Measurements from ENCODE around the gene HPCAL1.

Gene HPCAL1

GRCh38 chr2:10264506-10265328, 38.0 kb upstream of the HPCAL1 start:
- no peak for DNase-seq (ENCODE audit: low read depth)
- H3K4me3 ChIP-seq (ENCODE audit: low read depth, low read length) = no peak overlapping the region
- in situ Hi-C loops (cut with HindIII; ENCODE audit: low sequenced_read_pairs) = no loop called here
- TF ChIP-seq, protein P1, sequence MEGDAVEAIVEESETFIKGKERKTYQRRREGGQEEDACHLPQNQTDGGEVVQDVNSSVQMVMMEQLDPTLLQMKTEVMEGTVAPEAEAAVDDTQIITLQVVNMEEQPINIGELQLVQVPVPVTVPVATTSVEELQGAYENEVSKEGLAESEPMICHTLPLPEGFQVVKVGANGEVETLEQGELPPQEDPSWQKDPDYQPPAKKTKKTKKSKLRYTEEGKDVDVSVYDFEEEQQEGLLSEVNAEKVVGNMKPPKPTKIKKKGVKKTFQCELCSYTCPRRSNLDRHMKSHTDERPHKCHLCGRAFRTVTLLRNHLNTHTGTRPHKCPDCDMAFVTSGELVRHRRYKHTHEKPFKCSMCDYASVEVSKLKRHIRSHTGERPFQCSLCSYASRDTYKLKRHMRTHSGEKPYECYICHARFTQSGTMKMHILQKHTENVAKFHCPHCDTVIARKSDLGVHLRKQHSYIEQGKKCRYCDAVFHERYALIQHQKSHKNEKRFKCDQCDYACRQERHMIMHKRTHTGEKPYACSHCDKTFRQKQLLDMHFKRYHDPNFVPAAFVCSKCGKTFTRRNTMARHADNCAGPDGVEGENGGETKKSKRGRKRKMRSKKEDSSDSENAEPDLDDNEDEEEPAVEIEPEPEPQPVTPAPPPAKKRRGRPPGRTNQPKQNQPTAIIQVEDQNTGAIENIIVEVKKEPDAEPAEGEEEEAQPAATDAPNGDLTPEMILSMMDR (IDR thresholded peaks at IDR 0.05; ENCODE audit: low read depth, low read length, missing control alignments) = no peak

DNA sequence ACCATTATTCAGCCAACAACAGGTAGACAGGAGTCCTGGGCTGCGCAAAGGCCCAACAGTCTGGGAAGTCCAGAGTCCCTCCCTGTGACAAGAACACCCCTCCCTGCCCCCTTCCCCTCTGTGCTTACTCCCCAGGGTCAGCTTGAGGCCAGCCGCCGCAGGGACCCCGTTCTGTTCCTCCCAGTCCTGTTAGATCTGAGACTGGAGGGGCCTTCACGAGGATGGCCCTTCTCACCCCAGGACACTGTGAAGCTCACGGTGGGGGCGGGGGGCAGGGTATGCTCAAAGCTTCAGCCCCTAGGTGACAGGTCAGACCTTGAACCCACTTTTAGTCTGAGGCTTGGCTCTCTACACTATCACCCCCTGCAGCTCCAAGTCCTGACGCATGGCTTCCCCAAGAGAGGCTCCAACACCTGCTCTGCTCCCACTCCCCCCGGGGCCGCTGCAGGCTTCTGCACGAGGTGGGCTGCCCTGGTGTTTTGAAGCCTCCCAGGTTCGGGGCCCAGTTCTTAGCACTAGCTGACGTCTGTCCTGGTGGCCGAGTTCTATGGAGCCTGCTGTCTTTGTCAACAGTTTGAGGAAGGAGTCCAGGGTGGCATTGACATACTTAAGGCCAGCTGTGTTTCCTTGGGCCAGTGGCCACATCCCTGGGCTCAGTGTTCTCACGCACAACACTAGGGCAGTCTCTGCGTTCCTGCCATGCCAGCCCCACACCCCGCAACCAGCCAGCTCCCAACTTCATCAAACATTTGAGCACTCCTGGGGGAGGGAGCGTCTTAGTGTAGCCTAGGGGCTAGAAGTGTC, 37.2 kb upstream of the HPCAL1 start:
- TF ChIP-seq, protein P1 (IDR thresholded peaks at IDR 0.05; ENCODE audit: low read depth, low read length, missing control alignments) = no peak
- in situ Hi-C loops (cut with HindIII; ENCODE audit: low sequenced_read_pairs) = no loop called here
- DNase-seq (ENCODE audit: low read depth) = no peak
- H3K4me3 ChIP-seq (ENCODE audit: low read depth, low read length) = no peak overlapping the region

GRCh38 chr2:10266133-10266620, 36.5 kb upstream of the HPCAL1 start:
- in situ Hi-C loops (cut with HindIII; ENCODE audit: low sequenced_read_pairs) = no loop called here
- DNase-seq (ENCODE audit: low read depth) = no peak
- no peak overlapping the region for H3K4me3 ChIP-seq (ENCODE audit: low read depth, low read length)
- TF ChIP-seq, protein P1 (IDR thresholded peaks at IDR 0.05; ENCODE audit: low read depth, low read length, missing control alignments) = no peak

DNA sequence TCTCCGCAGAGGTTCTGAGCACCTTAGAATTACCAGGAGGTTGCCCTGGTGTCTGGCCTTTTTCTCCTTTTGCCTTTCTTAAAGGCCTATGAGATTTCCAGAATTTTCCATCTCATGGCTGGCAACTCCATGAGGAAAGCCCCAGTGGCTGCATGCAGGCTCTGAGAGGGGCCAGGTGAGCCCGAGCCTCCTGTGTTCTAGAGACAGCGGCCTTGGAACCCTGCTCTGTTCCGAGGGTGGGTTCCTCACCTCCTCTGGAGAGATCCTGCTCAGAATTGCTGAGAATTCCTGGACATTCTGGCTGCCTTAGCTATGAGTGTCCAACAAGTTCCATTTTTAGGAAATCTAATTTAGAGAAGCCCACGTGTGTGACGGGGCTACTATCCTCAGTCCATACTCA, 35.7 kb upstream of the HPCAL1 start:
- in situ Hi-C loops (cut with HindIII; ENCODE audit: low sequenced_read_pairs) = no loop called here
- TF ChIP-seq, protein P1 (IDR thresholded peaks at IDR 0.05; ENCODE audit: low read depth, low read length, missing control alignments) = no peak
- H3K4me3 ChIP-seq (ENCODE audit: low read depth, low read length) = no peak overlapping the region
- DNase-seq (ENCODE audit: low read depth) = no peak

DNA sequence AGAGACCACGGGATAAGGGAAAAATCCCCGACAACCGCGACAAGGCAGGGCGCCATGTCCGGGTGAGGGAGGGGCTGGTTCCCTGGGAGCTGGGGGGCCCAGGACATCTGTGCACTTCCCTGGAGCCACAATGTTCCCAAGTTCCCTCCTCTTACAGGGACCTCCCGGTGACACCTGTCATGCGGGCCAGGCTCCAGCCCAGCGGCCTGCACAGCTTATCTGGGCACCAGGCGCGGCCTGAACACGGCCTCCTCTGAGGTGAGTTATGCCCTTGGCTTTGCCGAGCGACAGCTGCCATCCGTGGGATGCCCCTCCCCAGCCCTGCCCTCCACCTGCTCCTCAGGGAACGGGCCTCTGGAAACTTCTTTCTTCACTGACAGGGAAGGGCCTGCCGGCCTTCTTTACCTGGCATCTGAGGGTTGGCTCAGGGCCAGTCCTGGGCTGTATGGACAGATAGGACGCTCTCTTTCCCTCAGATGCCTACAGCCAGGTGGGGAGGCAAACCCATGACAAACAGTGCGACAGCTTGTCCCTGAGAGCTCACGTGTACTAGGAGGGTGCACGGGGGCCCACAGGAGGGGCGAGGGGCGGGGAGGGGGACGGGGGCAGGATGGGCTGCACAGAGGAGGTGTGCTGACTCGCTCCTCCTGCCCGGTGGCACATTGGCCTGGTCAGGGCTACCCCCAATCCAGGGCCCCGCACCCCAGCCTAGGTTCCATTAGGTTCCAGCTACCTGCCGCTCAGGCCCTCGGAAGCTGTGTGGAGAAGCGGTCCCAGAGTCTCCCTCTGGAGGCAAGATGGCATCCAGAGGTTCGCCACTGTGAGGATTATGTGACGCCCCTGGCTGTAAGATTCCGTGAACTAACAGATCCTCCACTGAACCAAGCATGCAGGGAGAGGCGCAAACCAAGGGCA, 34.9 kb upstream of the HPCAL1 start:
- in situ Hi-C loops (cut with HindIII; ENCODE audit: low sequenced_read_pairs) = no loop called here
- DNase-seq (ENCODE audit: low read depth) = no peak
- TF ChIP-seq, protein P1 (IDR thresholded peaks at IDR 0.05; ENCODE audit: low read depth, low read length, missing control alignments) = no peak
- H3K4me3 ChIP-seq (ENCODE audit: low read depth, low read length) = no peak overlapping the region

DNA sequence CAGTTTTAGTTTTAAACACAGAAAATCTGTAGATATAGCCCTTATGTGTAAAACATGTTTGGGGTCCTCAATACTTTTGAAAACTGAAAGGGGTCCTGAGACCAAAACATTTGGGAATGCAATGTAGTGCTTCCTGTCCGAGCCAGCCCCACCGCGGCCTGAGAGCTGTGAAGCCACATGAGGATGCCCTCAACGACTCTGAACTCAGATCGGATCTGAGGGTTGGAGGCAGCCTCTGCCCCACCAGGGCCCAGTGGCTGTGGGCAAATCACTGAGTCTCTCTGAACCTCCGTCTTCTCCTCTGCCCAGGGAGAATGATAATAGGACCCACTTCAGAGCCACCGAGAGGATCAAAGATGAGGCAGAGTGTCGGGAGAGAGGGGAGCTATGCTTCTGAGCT, 33.4 kb upstream of the HPCAL1 start:
- TF ChIP-seq, protein P1 (IDR thresholded peaks at IDR 0.05; ENCODE audit: low read depth, low read length, missing control alignments) = no peak
- in situ Hi-C loops (cut with HindIII; ENCODE audit: low sequenced_read_pairs) = no loop called here
- DNase-seq (ENCODE audit: low read depth) = no peak
- no peak overlapping the region for H3K4me3 ChIP-seq (ENCODE audit: low read depth, low read length)

Measured in astrocyte of the cerebellum (primary cell).